Heart right ventricle (tissue), 16 donors: ENCODE data around the gene AK2. TPM values are rescaled to one million over a fixed set of nuclear protein-coding genes. Genes with fewer than 3 reads are reported as not detected.

Source experiments
- ATAC-seq, 8 donors: fragments of 200-7000 bp; cut with Tn5 transposase; one replicate each; pipeline ENCODE4 v1.9.1; 2020; ENCODE audit warnings: mild to moderate bottlenecking in 8 of 8, moderate library complexity in 8 of 8, moderate number of reproducible peaks in 1 of 8
- DNase-seq, 2 donors: peaks; one replicate each; pipeline ENCODE4 v3.0.0-alpha.2; 2020
- H3K27ac ChIP-seq, 10 donors: fragments of 200-600 bp; sonication (generic) in 2 of 10; one replicate each; pipeline versions ENCODE4 v1.5.0 to v1.8.0; 2020 to 2022; ENCODE audit warnings: mild to moderate bottlenecking in 3 of 10
- H3K27me3 ChIP-seq, 7 donors: fragments of 200-600 bp; one replicate each; pipeline ENCODE4 v1.8.0; 2021 to 2022; ENCODE audit warnings: mild to moderate bottlenecking in 2 of 7
- H3K36me3 ChIP-seq, 9 donors: fragments of 200-600 bp; sonication (generic) in 1 of 9; one replicate each; pipeline versions ENCODE4 v1.5.0 to v1.8.0; 2020 to 2022; ENCODE audit warnings: mild to moderate bottlenecking in 2 of 9
- H3K4me1 ChIP-seq, 9 donors: fragments of 200-600 bp; sonication (generic) in 1 of 9; one replicate each; pipeline versions ENCODE4 v1.5.0 to v1.8.0; 2020 to 2022; ENCODE audit warnings: mild to moderate bottlenecking in 4 of 9
- H3K4me3 ChIP-seq, 10 donors: fragments of 200-600 bp; sonication (generic) in 2 of 10; one replicate each; pipeline versions ENCODE4 v1.5.0 to v1.8.0; 2020 to 2022; ENCODE audit warnings: mild to moderate bottlenecking in 7 of 10, moderate library complexity in 2 of 10
- H3K9me3 ChIP-seq, 11 donors: fragments of 200-600 bp in 10 of 11; sonication (generic) in 2 of 11; one replicate each; pipeline versions ENCODE4 v1.5.0 to v1.8.0; 2013 to 2022; ENCODE audit warnings: mild to moderate bottlenecking in 2 of 11, control low read depth in 1 of 11, moderate library complexity in 1 of 11
- CTCF ChIP-seq, 9 donors: fragments of 200-600 bp; sonication (generic) in 2 of 9; IDR thresholded peaks; one replicate each; pipeline versions ENCODE4 v1.5.0 to v1.8.0; 2021 to 2022; ENCODE audit warnings: antibody characterized with exemption in 9 of 9, mild to moderate bottlenecking in 5 of 9, moderate library complexity in 1 of 9
- WGBS, 2 donors: extraction: QIAGEN DNeasy Blood & Tissue Kit; methylation state at CpG; one replicate each; pipeline ENCODE4 v1.1.7; 2013; ENCODE audit warnings: inconsistent platforms in 1 of 2; 5-methylcytosine and 5-hydroxymethylcytosine counted together
- intact Hi-C, 10 donors: fragments of 100-400 bp; cut with DNase I; formaldehyde crosslinking; loops; one replicate each; pipeline versions ENCODE4 v1.11.1 to v1.14.2; 2022
- polyA plus RNA-seq, 2 donors: library from polyadenylated mRNA; stranded (reverse); fragments of 200-250 nt; gene quantifications; one replicate each; pipeline ENCODE4 v1.2.3, GENCODE V29; 2013
- total RNA-seq, 10 donors: library from RNA; stranded (reverse); fragmentation: NEBNext Ultra II Directional in 3 of 10; extraction: Animal tissue kit (Norgen Biotek cat#: 25700) in 3 of 10; gene quantifications; one replicate each; pipeline versions ENCODE4 v1.2.1 to v1.2.4, GENCODE V29; 2021 to 2023
- donor health status: Arrhythmogenic right ventricular cardiomyopathy.
- donor health status: ischemic (EF 13 %, LVEDD 7.1; RV severe dilation, severe dysfunction).
- donor health status: healthy with polysubstance abuse.
- donor health status: DM: no; HTN: yes; CAD: no.
- donor health status: DM: no; HTN: no; CAD: no.
- donor health status: ischemic (EF 25% LVEDD 6.9; RV normal size, moderate dysfunction).
- donor health status: ischemic (EF 25% LVEDD 5.7; RV mildly dilated, moderate dysfunction).
- donor health status: healthy.
- donor health status: DM: yes; HTN: yes; CAD: no.
- donor health status: Ischemic cardiomyopathy.
- donor health status: ischemic (EF 35%, LVEDD 5.7; RV mildly dilated, moderate dysfunction).
- donor health status: nonischemic (EF 11% LVEDD 7.7; RV severe dilation, severe dysfunction).
- donor health status: DM: yes; HTN: yes; CAD: no.
- donor health status: PGD.
- donor health status: ischemic (EF 29% LVEDD 5.4; RV normal size, mild dysfunction).
- donor health status: nonischemic (EF 23%, LVEDD 6.1; RV moderate dilation, normal function).

AK2 gene
- total and polyA plus RNA-seq, 12 donors = 93.3 to 305 (median 118) TPM

DNA sequence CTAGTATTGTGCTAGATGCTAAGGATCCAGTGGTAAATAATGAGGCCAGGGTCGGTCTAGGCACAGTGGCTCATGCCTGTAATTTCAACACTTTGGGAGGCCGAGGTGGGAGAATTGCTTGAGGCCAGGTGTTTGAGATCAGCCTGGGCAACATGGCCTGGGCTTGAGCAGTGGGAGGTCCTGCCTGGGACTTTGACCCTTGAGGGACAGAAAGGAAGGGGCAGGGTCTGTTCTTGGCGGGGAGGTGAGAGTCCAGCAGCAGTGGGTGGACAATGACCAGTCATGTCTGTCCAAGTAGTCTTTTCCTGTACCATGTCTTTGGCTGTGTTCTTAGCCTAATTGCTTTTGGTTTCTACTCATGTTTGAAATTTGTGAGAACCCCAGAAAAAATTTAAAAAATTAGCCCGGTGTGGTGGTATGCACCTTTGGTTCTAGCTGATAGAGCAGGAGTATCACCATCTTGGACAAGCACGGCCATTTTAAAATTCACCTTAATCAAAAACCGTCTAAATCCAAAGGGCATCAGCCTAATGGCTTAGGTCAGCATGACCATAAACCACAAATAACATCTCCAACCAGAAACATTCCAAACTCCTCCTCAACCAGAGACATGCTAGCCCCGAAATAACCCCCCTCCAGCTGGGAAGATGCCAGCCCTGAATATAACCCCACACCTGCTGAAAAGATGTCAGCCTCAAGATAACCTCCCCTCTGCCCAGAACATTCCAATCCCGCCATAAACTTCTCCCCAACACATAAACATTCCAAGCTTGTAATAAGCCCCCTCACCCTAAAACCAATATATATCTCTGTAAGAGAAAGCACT is 6.8 kb upstream of the AK2 start:
- Histone ChIP-seq H3K27ac (no peak overlapping the region), H3K27me3 (no peaks in the 10 kb centered on the region), H3K4me3 (no peak overlapping the region), H3K9me3 (no peaks in the 10 kb centered on the region), H3K36me3 (no peaks in the 10 kb centered on the region), H3K4me1 (peaks cover 0 to 32% (median 8%) of the 10 kb centered on the region in 9 donors)
- WGBS, 2 donors = 73 to 75% methylated on average over 8 of the region's 8 CpGs
- no peak for ATAC-seq
- TF ChIP-seq CTCF (IDR thresholded peaks at IDR 0.05) = no peak
- no peak for DNase-seq
- intact Hi-C loops = loop anchor here in 2 of 10 donors (10.0 kb wide), 2 partner anchors 89 to 109 kb away; no protein-coding TSS in a partner anchor

- peak in 2 of 8 donors; percentile 17 to 36 for ATAC-seq
These were observed 6.1 kb upstream of the AK2 start for GRCh38 chr1:33042831-33043230.

DNA sequence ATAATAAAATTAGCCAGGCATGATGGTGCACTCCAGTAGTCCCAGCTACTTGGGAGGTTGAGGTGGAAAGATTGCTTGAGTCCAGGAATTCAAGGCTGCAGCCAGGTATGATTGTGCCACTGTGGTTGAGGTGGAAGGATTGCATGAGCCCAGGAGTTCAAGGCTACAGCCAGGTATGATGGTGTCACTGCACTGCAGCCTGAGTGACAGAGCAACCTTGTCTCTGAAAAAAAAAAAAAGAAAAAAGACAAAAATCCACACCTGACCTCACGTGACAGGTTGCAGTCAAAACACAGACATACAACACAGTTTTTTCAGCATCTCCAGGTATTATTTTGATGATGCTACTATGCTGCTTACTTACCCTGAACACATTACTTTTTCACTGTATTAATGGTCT is 4.3 kb upstream of the AK2 start:
- no peak for TF ChIP-seq CTCF (IDR thresholded peaks at IDR 0.05)
- intact Hi-C loops = loop anchor here in 2 of 10 donors (10.0 kb wide), 2 partner anchors 86 to 106 kb away; no protein-coding TSS in a partner anchor
- H3K4me3 ChIP-seq = no peak overlapping the region
- WGBS, 2 donors = 83 to 86% methylated on average over 1 of the region's 1 CpG
- peaks cover 0 to 34% (median 9%) of the 10 kb centered on the region in 9 donors for H3K4me1 ChIP-seq
- H3K9me3 ChIP-seq = no peaks in the 10 kb centered on the region
- no peak overlapping the region for H3K27ac ChIP-seq
- no peaks in the 10 kb centered on the region for H3K36me3 ChIP-seq
- no peaks in the 10 kb centered on the region for H3K27me3 ChIP-seq
- ATAC-seq (no peak), DNase-seq (no peak)

More at GRCh38 chr1:33042831-33043230, 6.1 kb upstream of the AK2 start:
- DNase-seq = no peak
- peaks cover 0 to 32% (median 8%) of the 10 kb centered on the region in 9 donors for H3K4me1 ChIP-seq
- H3K27ac ChIP-seq = no peak overlapping the region
- WGBS, 2 donors = 88 to 96% methylated on average over 1 of the region's 1 CpG
- H3K9me3 ChIP-seq = no peaks in the 10 kb centered on the region
- intact Hi-C loops = loop anchor here in 2 of 10 donors (10.0 kb wide), 2 partner anchors 88 to 108 kb away; no protein-coding TSS in a partner anchor
- no peaks in the 10 kb centered on the region for H3K27me3 ChIP-seq
- H3K4me3 ChIP-seq = no peak overlapping the region
- H3K36me3 ChIP-seq = no peaks in the 10 kb centered on the region
- no peak for TF ChIP-seq CTCF (IDR thresholded peaks at IDR 0.05)

DNA sequence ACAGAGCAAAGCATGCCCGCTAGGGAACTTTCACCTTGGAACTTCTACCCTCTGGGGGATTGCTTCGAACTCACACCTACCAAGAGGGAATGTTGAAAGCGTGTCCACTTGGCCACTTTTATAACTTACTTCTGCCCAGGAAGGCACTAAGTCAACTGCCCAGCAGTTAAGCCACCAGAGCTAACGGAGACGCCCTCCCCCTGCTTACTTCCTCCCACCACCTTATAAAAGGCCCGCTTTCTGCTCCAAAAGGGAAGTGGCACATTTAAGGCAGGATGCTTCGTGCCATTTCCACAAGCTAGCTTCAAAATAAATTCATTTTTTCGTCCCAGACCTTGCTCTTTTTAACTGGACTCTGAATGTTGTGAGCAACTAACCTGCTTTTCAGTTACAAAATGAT is 3.2 kb upstream of the AK2 start:
- Histone ChIP-seq H3K4me1 (peaks cover 3 to 37% (median 20%) of the 10 kb centered on the region in 9 donors), H3K9me3 (no peaks in the 10 kb centered on the region), H3K4me3 (no peak overlapping the region), H3K27ac (peak overlapping the region in 1 of 10 donors; percentile 27), H3K27me3 (no peaks in the 10 kb centered on the region), H3K36me3 (peaks cover 0 to 4% (median 0%) of the 10 kb centered on the region in 9 donors)
- no peak for TF ChIP-seq CTCF (IDR thresholded peaks at IDR 0.05)
- no peak for DNase-seq
- no peak for ATAC-seq
- WGBS, 2 donors = 82 to 83% methylated on average over 8 of the region's 8 CpGs
- intact Hi-C loops = loop anchor here in 4 of 10 donors (5.0 to 10.0 kb wide), 4 partner anchors 73 to 105 kb away; no protein-coding TSS in a partner anchor
